ENCODE results near the gene ZBED6.

- TF ChIP-seq CTCF (IDR thresholded peaks at IDR 0.05 in 4 of 5, conservative IDR thresholded peaks at IDR 0.05 in 1 of 5) (no peak), POLR2A (IDR thresholded peaks at IDR 0.05) (no peak)
Observed at GRCh38 chr1:203792486-203792885, 2.9 kb upstream of the ZBED6 start.
